ENCODE data around the gene PRICKLE4. TPM values are rescaled to one million over a fixed set of nuclear protein-coding genes. Genes with fewer than 3 reads are reported as not detected.

Gene PRICKLE4
- total RNA-seq, 2 experiments from 2014 or later, result 1.8 to 2.6 TPM

DNA sequence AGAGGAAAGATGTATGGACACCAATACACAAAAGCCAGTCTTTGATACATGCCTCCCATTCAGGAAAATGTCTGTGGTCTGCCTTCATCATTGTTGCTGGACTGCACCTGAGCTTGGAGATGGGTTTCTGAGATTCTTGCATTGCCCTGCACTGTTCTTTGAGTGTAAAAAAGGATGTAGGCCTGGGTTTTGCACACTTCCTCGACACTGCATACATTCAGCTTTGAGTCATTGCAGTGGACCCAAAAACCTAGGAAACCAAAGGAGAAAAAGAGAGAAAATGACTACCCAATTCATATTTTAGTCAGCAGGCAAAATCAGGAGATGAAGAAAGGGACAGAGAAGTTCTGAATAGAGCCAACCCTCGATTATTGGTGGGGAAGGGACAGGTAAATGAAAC lies 15.9 kb downstream of the PRICKLE4 start:
- ChIA-PET POLR2A (interaction anchor here (0.7 kb wide), 1 partner anchor 212 kb away, joined by 3 read pairs; no protein-coding TSS in a partner anchor), CTCF (ENCODE audit: unreplicated experiment) (no interaction called here)
- H3K9me3 ChIP-seq (ENCODE audit: low read length), result no peaks in the 10 kb centered on the region
- no peak overlapping the region for H2AFZ ChIP-seq (ENCODE audit: low read length)
- BruUV-seq (replicated peaks), result no TSS peak
- H3K36me3 ChIP-seq (ENCODE audit: insufficient read depth, low read length), result peaks cover 79% of the 10 kb centered on the region
- H3K79me2 ChIP-seq (ENCODE audit: insufficient read depth, low read depth, low read length), result no peaks in the 10 kb centered on the region; the same call in 1 of the 2 replicates
- no peaks in the 10 kb centered on the region; the same call in 1 of the 2 replicates for H4K20me1 ChIP-seq (ENCODE audit: insufficient read depth, low read length)
- no peaks in the 10 kb centered on the region for H3K9me2 ChIP-seq (ENCODE audit: insufficient read depth, low read length)
- H3K4me2 ChIP-seq (ENCODE audit: low read length), result no peak overlapping the region
- DNase-seq (ENCODE audit: low spot score), result no peak
- H3K4me3 ChIP-seq (ENCODE audit: low read depth, low read length, poor library complexity, severe bottlenecking), result no peak overlapping the region
- TF ChIP-seq, protein P1, sequence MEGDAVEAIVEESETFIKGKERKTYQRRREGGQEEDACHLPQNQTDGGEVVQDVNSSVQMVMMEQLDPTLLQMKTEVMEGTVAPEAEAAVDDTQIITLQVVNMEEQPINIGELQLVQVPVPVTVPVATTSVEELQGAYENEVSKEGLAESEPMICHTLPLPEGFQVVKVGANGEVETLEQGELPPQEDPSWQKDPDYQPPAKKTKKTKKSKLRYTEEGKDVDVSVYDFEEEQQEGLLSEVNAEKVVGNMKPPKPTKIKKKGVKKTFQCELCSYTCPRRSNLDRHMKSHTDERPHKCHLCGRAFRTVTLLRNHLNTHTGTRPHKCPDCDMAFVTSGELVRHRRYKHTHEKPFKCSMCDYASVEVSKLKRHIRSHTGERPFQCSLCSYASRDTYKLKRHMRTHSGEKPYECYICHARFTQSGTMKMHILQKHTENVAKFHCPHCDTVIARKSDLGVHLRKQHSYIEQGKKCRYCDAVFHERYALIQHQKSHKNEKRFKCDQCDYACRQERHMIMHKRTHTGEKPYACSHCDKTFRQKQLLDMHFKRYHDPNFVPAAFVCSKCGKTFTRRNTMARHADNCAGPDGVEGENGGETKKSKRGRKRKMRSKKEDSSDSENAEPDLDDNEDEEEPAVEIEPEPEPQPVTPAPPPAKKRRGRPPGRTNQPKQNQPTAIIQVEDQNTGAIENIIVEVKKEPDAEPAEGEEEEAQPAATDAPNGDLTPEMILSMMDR (conservative IDR thresholded peaks at IDR 0.05; ENCODE audit: low read length), result no peak
- no peak for TF ChIP-seq EZH2phosphoT487 (IDR thresholded peaks at IDR 0.05; ENCODE audit: borderline replicate concordance, low read depth, low read length)
- H3K4me1 ChIP-seq (ENCODE audit: insufficient read depth, low read length, poor library complexity, severe bottlenecking), result no peaks in the 10 kb centered on the region
- intact Hi-C loops (cut with micrococcal nuclease; ENCODE audit: unreplicated experiment), result no loop called here
- H3K27ac ChIP-seq (ENCODE audit: low read depth, low read length, poor library complexity, severe bottlenecking), result no peak overlapping the region

DNA sequence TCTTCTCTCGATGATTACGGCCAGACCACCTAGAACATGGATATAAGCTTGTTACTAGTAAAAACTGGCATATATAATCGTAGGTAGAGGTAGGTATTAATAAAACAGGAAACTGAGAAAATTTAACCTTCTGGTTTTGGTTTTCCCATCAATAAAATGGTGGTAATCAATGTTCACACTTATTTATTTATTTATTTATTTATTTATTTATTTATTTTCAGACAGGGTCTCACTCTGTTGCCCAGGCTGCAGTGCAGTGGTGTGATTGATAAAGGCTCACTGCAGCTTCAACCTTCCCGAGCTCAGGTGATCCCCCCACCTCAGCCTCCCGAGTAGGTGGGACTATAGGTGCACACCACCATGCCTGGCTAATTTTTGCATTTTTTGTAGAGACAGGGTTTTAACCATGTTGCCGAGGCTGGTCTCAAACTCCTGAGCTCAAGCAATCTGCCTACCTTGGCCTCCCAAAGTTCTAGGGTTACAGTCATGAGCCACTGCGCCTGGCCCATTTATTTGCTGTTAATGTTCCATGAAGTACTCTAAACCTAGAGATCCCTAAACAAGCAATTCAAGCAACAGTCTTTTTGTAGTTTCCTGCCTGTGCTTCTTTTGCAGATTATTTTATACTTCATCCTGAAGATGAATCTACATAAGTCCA lies 18.4 kb downstream of the PRICKLE4 start:
- H3K36me3 ChIP-seq (ENCODE audit: insufficient read depth, low read length), result peaks cover 62% of the 10 kb centered on the region
- intact Hi-C loops (cut with micrococcal nuclease; ENCODE audit: unreplicated experiment), result no loop called here
- POLR2A ChIA-PET, result no interaction called here

DNA sequence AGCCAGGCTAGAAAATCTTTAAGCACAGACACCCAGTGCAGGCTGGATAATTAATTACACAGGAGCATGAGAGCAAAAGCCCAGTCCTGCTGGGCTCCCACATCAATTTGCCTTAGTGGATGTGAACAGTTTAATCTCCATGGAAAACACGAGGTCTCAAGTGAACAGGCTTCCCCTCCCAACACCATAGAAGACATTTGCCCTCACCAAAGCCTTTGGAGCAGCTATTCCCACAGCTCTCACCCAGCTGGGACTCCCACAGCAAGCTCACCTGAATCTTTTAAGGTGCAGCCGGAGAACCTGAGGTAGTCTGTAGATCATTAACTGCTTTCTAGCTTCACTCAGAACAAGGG lies 19.0 kb downstream of the PRICKLE4 start:
- intact Hi-C loops (cut with micrococcal nuclease; ENCODE audit: unreplicated experiment), result no loop called here
- POLR2A ChIA-PET, result no interaction called here
- no peak overlapping the region for H2AFZ ChIP-seq (ENCODE audit: low read length)
- no peak overlapping the region for H3K4me2 ChIP-seq (ENCODE audit: low read length)
- H3K9me2 ChIP-seq (ENCODE audit: insufficient read depth, low read length), result no peaks in the 10 kb centered on the region
- BruUV-seq (replicated peaks), result no TSS peak
- no peak overlapping the region for H3K27ac ChIP-seq (ENCODE audit: low read depth, low read length, poor library complexity, severe bottlenecking)
- H3K9me3 ChIP-seq (ENCODE audit: low read length), result no peaks in the 10 kb centered on the region
- peaks cover 59% of the 10 kb centered on the region for H3K36me3 ChIP-seq (ENCODE audit: insufficient read depth, low read length)
- CTCF ChIA-PET (ENCODE audit: unreplicated experiment), result interaction anchor here (0.6 kb wide), 1 partner anchor 46 kb away, joined by 3 read pairs; no protein-coding TSS in a partner anchor
- no peak for DNase-seq (ENCODE audit: low spot score)
- no peak for TF ChIP-seq EZH2phosphoT487 (IDR thresholded peaks at IDR 0.05; ENCODE audit: borderline replicate concordance, low read depth, low read length)
- TF ChIP-seq, protein P1 (conservative IDR thresholded peaks at IDR 0.05; ENCODE audit: low read length), result no peak
- H3K4me3 ChIP-seq (ENCODE audit: low read depth, low read length, poor library complexity, severe bottlenecking), result no peak overlapping the region
- no peaks in the 10 kb centered on the region for H4K20me1 ChIP-seq (ENCODE audit: insufficient read depth, low read length)
- H3K79me2 ChIP-seq (ENCODE audit: insufficient read depth, low read depth, low read length), result no peaks in the 10 kb centered on the region
- no peaks in the 10 kb centered on the region for H3K4me1 ChIP-seq (ENCODE audit: insufficient read depth, low read length, poor library complexity, severe bottlenecking)

More for the DNA sequence above, 18.4 kb downstream of the PRICKLE4 start:
- no peak for DNase-seq (ENCODE audit: low spot score)
- Histone ChIP-seq H3K27ac (ENCODE audit: low read depth, low read length, poor library complexity, severe bottlenecking) (no peak overlapping the region), H3K4me3 (ENCODE audit: low read depth, low read length, poor library complexity, severe bottlenecking) (no peak overlapping the region), H3K79me2 (ENCODE audit: insufficient read depth, low read depth, low read length) (no peaks in the 10 kb centered on the region), H2AFZ (ENCODE audit: low read length) (no peak overlapping the region), H3K9me3 (ENCODE audit: low read length) (no peaks in the 10 kb centered on the region), H3K9me2 (ENCODE audit: insufficient read depth, low read length) (no peaks in the 10 kb centered on the region), H4K20me1 (ENCODE audit: insufficient read depth, low read length) (no peaks in the 10 kb centered on the region), H3K4me2 (ENCODE audit: low read length) (no peak overlapping the region), H3K4me1 (ENCODE audit: insufficient read depth, low read length, poor library complexity, severe bottlenecking) (no peaks in the 10 kb centered on the region)
- CTCF ChIA-PET (ENCODE audit: unreplicated experiment), result no interaction called here
- no peak for TF ChIP-seq EZH2phosphoT487 (IDR thresholded peaks at IDR 0.05; ENCODE audit: borderline replicate concordance, low read depth, low read length)
- TF ChIP-seq, protein P1 (conservative IDR thresholded peaks at IDR 0.05; ENCODE audit: low read length), result no peak
- BruUV-seq (replicated peaks), result no TSS peak

Data from OCI-LY7 (cell line).